Calu3 (cell line): Measurements from ENCODE around the gene PCDH9. TPM values are rescaled to one million over a fixed set of nuclear protein-coding genes. Genes with fewer than 3 reads are reported as not detected.

Experiments used
- BruUV-seq: library from RNA; stranded (reverse); fragments of 400-500 nt; replicated peaks from 2 replicates; lab custom pipeline; 2021; lab: Mats Ljungman, UMichigan
- CTCF ChIA-PET: fragments of 300-600 bp; sonication (Branson Sonifier 250); formaldehyde crosslinking; loops from one replicate; lab custom pipeline; 2022; ENCODE audit warnings: antibody characterized with exemption; lab: Charles Lee
- DNase-seq: peaks from one replicate; pipeline ENCODE4 v3.0.0; 2022
- H3K27ac Mint-ChIP-seq: one replicate; pipeline ENCODE4 v1.8.0; 2022; ENCODE audit warnings: mixed read lengths; ENCODE audit not compliant: unreplicated experiment
- H3K27me3 Mint-ChIP-seq: one replicate; pipeline ENCODE4 v1.8.0; 2022; ENCODE audit warnings: mixed read lengths; ENCODE audit not compliant: unreplicated experiment
- H3K36me3 Mint-ChIP-seq: one replicate; pipeline ENCODE4 v1.8.0; 2022; ENCODE audit warnings: mild to moderate bottlenecking, moderate library complexity, mixed read lengths; ENCODE audit not compliant: insufficient read depth, unreplicated experiment
- H3K4me1 Mint-ChIP-seq: one replicate; pipeline ENCODE4 v1.8.0; 2022; ENCODE audit warnings: mild to moderate bottlenecking, low read depth, mixed read lengths; ENCODE audit not compliant: unreplicated experiment
- H3K4me3 Mint-ChIP-seq: one replicate; pipeline ENCODE4 v1.8.0; 2022; ENCODE audit warnings: mild to moderate bottlenecking, low read depth, moderate library complexity, mixed read lengths; ENCODE audit not compliant: unreplicated experiment
- H3K9me3 Mint-ChIP-seq: one replicate; pipeline ENCODE4 v1.8.0; 2022; ENCODE audit warnings: low read depth, mixed read lengths; ENCODE audit not compliant: unreplicated experiment
- CTCF ChIP-seq: fragments of 200-600 bp; IDR thresholded peaks from one replicate; pipeline ENCODE4 v1.8.0; 2022; ENCODE audit warnings: antibody characterized with exemption; ENCODE audit not compliant: unreplicated experiment
- intact Hi-C: fragments of 100-400 bp; cut with micrococcal nuclease; formaldehyde crosslinking; loops from one replicate; pipeline ENCODE4 v1.10.0; 2022; ENCODE audit not compliant: unreplicated experiment
- total RNA-seq: library from RNA; stranded (reverse); gene quantifications from 2 replicates; pipeline ENCODE4 v1.2.3, GENCODE V29; 2022

The PCDH9 gene
- total RNA-seq, 1 experiment from 2014 or later, result 1.3 TPM

GRCh38 chr13:67061750-67062149, 168.4 kb downstream of the PCDH9 start:
- TF ChIP-seq CTCF, result no peak
- Mint-ChIP-seq H3K9me3 (no peaks in the 10 kb centered on the region), H3K27ac (no peak overlapping the region), H3K4me3 (no peak overlapping the region), H3K27me3 (no peaks in the 10 kb centered on the region), H3K36me3 (no peaks in the 10 kb centered on the region), H3K4me1 (no peaks in the 10 kb centered on the region)
- DNase-seq, result no peak
- CTCF ChIA-PET, result no interaction called here
- BruUV-seq, result no TSS peak
- intact Hi-C loops, result no loop called here

GRCh38 chr13:67052550-67053490, 177.3 kb downstream of the PCDH9 start:
- Mint-ChIP-seq H3K27ac (no peak overlapping the region), H3K9me3 (no peaks in the 10 kb centered on the region), H3K27me3 (no peaks in the 10 kb centered on the region), H3K36me3 (no peaks in the 10 kb centered on the region), H3K4me3 (no peak overlapping the region), H3K4me1 (no peaks in the 10 kb centered on the region)
- CTCF ChIA-PET, result no interaction called here
- intact Hi-C loops, result no loop called here
- no TSS peak for BruUV-seq
- DNase-seq, result no peak
- TF ChIP-seq CTCF, result no peak

- no peak overlapping the region for H3K27ac Mint-ChIP-seq
- no peaks in the 10 kb centered on the region for H3K4me1 Mint-ChIP-seq
- H3K9me3 Mint-ChIP-seq, result no peaks in the 10 kb centered on the region
- H3K4me3 Mint-ChIP-seq, result no peak overlapping the region
- no peaks in the 10 kb centered on the region for H3K36me3 Mint-ChIP-seq
- H3K27me3 Mint-ChIP-seq, result no peaks in the 10 kb centered on the region
- TF ChIP-seq CTCF, result no peak
- BruUV-seq, result no TSS peak
- intact Hi-C loops, result no loop called here
- no peak for DNase-seq
- CTCF ChIA-PET, result no interaction called here
These were observed 180.4 kb downstream of the PCDH9 start for GRCh38 chr13:67049744-67050143.

GRCh38 chr13:67048821-67049150, 181.3 kb downstream of the PCDH9 start:
- CTCF ChIA-PET, result no interaction called here
- BruUV-seq, result no TSS peak

More at GRCh38 chr13:67048821-67049150, 181.3 kb downstream of the PCDH9 start:
- H3K27me3 Mint-ChIP-seq, result no peaks in the 10 kb centered on the region
- no peak overlapping the region for H3K27ac Mint-ChIP-seq
- H3K9me3 Mint-ChIP-seq, result no peaks in the 10 kb centered on the region
- no peaks in the 10 kb centered on the region for H3K36me3 Mint-ChIP-seq
- DNase-seq, result no peak
- no peak overlapping the region for H3K4me3 Mint-ChIP-seq
- intact Hi-C loops, result no loop called here
- no peaks in the 10 kb centered on the region for H3K4me1 Mint-ChIP-seq
- no peak for TF ChIP-seq CTCF
